ENCODE results near the gene KBTBD3. TPM values are rescaled to one million over a fixed set of nuclear protein-coding genes. Genes with fewer than 3 reads are reported as not detected.

The KBTBD3 gene
- total RNA-seq, 4 donors from 2014 or later = 6.6 to 16.5 (median 7.9) TPM

- no peak overlapping the region for H3K4me3 ChIP-seq
- no peak for ATAC-seq
- TF ChIP-seq CTCF (IDR thresholded peaks at IDR 0.05) = no peak
- no peak for TF ChIP-seq POLR2A (IDR thresholded peaks at IDR 0.05)
- TF ChIP-seq EP300 (IDR thresholded peaks at IDR 0.05) = no peak
- TF ChIP-seq POLR2AphosphoS5 (IDR thresholded peaks at IDR 0.05) = no peak
- 93% methylated on average over 2 of the region's 2 CpGs for WGBS, 2 donors (ENCODE audit: low coverage in 1 of 2)
- no peaks in the 10 kb centered on the region for H3K4me1 ChIP-seq
- H3K36me3 ChIP-seq = no peaks in the 10 kb centered on the region
- H3K27ac ChIP-seq = no peak overlapping the region
- no peaks in the 10 kb centered on the region for H3K27me3 ChIP-seq
- H3K9me3 ChIP-seq = no peaks in the 10 kb centered on the region
Measured at GRCh38 chr11:106032861-106033260, 44.3 kb downstream of the KBTBD3 start.

GRCh38 chr11:106031936-106032335 lies 45.2 kb downstream of the KBTBD3 start:
- H3K4me3 ChIP-seq = no peak overlapping the region
- no peaks in the 10 kb centered on the region for H3K4me1 ChIP-seq
- WGBS, 2 donors (ENCODE audit: low coverage in 1 of 2) = 75 to 80% methylated on average over 3 of the region's 3 CpGs
- H3K9me3 ChIP-seq = no peaks in the 10 kb centered on the region
- no peak for TF ChIP-seq POLR2A (IDR thresholded peaks at IDR 0.05)
- no peak for TF ChIP-seq CTCF (IDR thresholded peaks at IDR 0.05)
- TF ChIP-seq EP300 (IDR thresholded peaks at IDR 0.05) = no peak
- TF ChIP-seq POLR2AphosphoS5 (IDR thresholded peaks at IDR 0.05) = no peak
- ATAC-seq = no peak
- no peaks in the 10 kb centered on the region for H3K27me3 ChIP-seq
- H3K36me3 ChIP-seq = no peaks in the 10 kb centered on the region
- no peak overlapping the region for H3K27ac ChIP-seq

DNA sequence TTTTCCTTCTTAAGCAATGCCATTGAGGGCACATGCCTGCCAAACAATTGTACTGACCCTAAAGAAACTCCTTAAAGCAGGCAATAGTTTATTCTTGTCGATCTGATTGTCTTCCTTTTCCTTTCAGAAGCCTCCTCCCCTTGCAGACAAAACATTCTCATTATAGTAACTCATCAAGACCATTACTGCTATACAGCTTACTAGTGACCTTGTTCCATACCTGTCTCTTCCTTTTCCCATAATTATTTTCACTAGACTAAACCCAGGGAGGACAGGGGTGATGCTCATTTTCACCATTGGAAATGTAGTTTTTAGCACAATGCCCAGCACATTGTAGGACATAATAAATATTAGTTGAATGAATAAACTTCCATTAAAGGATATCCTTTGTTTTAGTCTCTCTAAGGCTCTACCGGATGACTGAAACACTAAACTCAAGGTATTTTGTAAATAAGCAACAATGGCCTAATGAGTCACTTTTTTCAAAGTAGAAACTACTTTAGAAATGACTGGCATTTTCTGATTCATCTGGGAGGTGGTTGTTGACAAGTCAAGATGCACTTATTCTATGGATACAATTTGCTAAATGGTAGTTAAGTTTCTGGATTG lies 45.8 kb downstream of the KBTBD3 start:
- H3K36me3 ChIP-seq = no peaks in the 10 kb centered on the region
- H3K4me1 ChIP-seq = no peaks in the 10 kb centered on the region
- no peak overlapping the region for H3K27ac ChIP-seq
- no peak overlapping the region for H3K4me3 ChIP-seq
- H3K27me3 ChIP-seq = no peaks in the 10 kb centered on the region
- ATAC-seq = no peak
- H3K9me3 ChIP-seq = no peaks in the 10 kb centered on the region
- WGBS, 2 donors (ENCODE audit: low coverage in 1 of 2) = 55 to 65% methylated on average over 2 of the region's 2 CpGs
- TF ChIP-seq POLR2A (IDR thresholded peaks at IDR 0.05) (no peak), POLR2AphosphoS5 (IDR thresholded peaks at IDR 0.05) (no peak), EP300 (IDR thresholded peaks at IDR 0.05) (no peak), CTCF (IDR thresholded peaks at IDR 0.05) (no peak)

GRCh38 chr11:106030609-106031008 lies 46.5 kb downstream of the KBTBD3 start:
- 35 to 70% methylated on average over 4 of the region's 4 CpGs for WGBS, 2 donors (ENCODE audit: low coverage in 1 of 2)
- no peaks in the 10 kb centered on the region for H3K27me3 ChIP-seq
- TF ChIP-seq EP300 (IDR thresholded peaks at IDR 0.05) (no peak), POLR2AphosphoS5 (IDR thresholded peaks at IDR 0.05) (no peak), POLR2A (IDR thresholded peaks at IDR 0.05) (no peak), CTCF (IDR thresholded peaks at IDR 0.05) (no peak)
- H3K36me3 ChIP-seq = no peaks in the 10 kb centered on the region
- no peak overlapping the region for H3K4me3 ChIP-seq
- H3K9me3 ChIP-seq = no peaks in the 10 kb centered on the region
- ATAC-seq = no peak
- H3K4me1 ChIP-seq = no peaks in the 10 kb centered on the region
- no peak overlapping the region for H3K27ac ChIP-seq

- Histone ChIP-seq H3K36me3 (no peaks in the 10 kb centered on the region), H3K27me3 (no peaks in the 10 kb centered on the region), H3K4me1 (peaks cover 6 to 31% (median 9%) of the 10 kb centered on the region in 3 donors), H3K27ac (peak overlapping the region; percentile 26 to 89 (median 86)), H3K4me3 (peak overlapping the region; percentile 66 to 88), H3K9me3 (no peaks in the 10 kb centered on the region)
- WGBS, 2 donors (ENCODE audit: low coverage in 1 of 2) = 92 to 93% methylated on average over 5 to 7 of the region's 7 CpGs
- no peak for ATAC-seq
- TF ChIP-seq CTCF (IDR thresholded peaks at IDR 0.05) (no peak), POLR2AphosphoS5 (IDR thresholded peaks at IDR 0.05) (no peak), POLR2A (IDR thresholded peaks at IDR 0.05) (no peak), EP300 (IDR thresholded peaks at IDR 0.05) (no peak)
Measured at GRCh38 chr11:106022795-106023275, 54.3 kb downstream of the KBTBD3 start.

Data from gastroesophageal sphincter (tissue), 4 donors.